Measurements from ENCODE around the gene RSRC2. TPM values are rescaled to one million over a fixed set of nuclear protein-coding genes. Genes with fewer than 3 reads are reported as not detected.

The RSRC2 gene
- total and polyA plus RNA-seq, 9 of the 15 experiments (the other 6 are each of a cell fraction or from before 2014, with no cell fraction given) = 52.6 to 123 (median 80.3) TPM

DNA sequence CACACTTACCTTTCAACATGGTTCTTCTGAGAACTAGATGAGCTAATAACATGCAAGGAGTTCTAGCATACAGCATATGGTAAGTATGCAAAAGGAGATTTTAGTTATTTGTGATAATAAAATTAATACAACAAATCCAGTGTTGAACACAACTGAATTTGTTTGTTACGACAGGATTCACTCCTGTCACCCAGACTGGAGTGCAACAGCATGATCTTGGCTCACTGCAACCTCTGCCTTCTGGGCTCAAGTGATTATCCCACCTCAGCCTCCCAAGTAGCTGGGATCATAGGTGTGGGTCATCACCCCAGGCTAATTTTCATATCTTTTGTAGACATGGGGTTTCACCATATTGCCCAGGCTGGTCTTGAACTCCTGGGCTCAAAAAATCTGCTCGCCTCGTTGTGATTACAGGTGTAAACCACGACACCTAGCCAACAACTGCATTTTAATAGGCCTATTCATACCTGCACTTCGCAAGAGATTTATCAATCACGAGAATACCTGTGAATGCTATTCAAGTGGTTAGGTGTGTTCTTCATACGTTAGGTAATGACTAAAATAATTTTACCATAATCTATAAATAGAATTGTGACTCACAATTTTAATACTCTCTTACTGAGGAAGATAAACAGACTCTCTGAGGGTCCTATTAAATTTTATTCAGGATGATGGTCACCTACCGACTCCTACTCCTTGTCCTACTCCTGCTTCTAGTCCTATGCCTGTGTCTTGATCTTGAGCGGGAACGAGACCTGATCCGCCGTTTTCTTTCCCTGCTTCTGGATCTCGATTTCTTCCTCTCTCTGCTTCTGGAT, 10.0 kb downstream of the RSRC2 start:
- ChIA-PET POLR2A (interaction anchor here (1.4 to 1.6 kb wide), 5 partner anchors 8 to 16 kb away, joined by 5 to 11 read pairs (median 7); partner anchors contain the start of genes KNTC1, RSRC2 and ZCCHC8), CTCF (ENCODE audit: low intra/inter-chr PET ratio) (no interaction called here)
- no TSS peak for BruUV-seq (replicated peaks)
- Histone ChIP-seq H3K27me3 (ENCODE audit: control insufficient read depth in 2 of 2, insufficient read depth in 2 of 2, low read length in 2 of 2) (no peaks in the 10 kb centered on the region), H3K4me2 (ENCODE audit: insufficient read depth, low read length) (no peak overlapping the region), H4K20me1 (replicated peaks; ENCODE audit: control insufficient read depth, insufficient read depth, low read length) (peaks cover 7% of the 10 kb centered on the region; the same call in 1 of the 2 replicates), H3K9me1 (ENCODE audit: control insufficient read depth, insufficient read depth, low read length) (no peaks in the 10 kb centered on the region), H3K27ac (ENCODE audit: extremely low read depth, low read depth, low read length) (no peak overlapping the region), H2AFZ (ENCODE audit: low read depth, low read length) (no peak overlapping the region), H3K9ac (ENCODE audit: insufficient read depth in 1 of 2, low read depth in 2 of 2, low read length in 2 of 2) (no peak overlapping the region), H3K4me1 (replicated peaks in 1 of 2; ENCODE audit: control insufficient read depth in 2 of 2, insufficient read depth in 2 of 2, low read length in 2 of 2) (no peaks in the 10 kb centered on the region; a peak in 1 of 5 replicates), H3K36me3 (ENCODE audit: control insufficient read depth, insufficient read depth, low read length) (peaks cover 96% of the 10 kb centered on the region), H3K79me2 (ENCODE audit: control insufficient read depth, insufficient read depth, low read length) (peaks cover 77% of the 10 kb centered on the region), H3K9me3 (replicated peaks; ENCODE audit: control insufficient read depth, insufficient read depth, low read depth, low read length) (no peaks in the 10 kb centered on the region), H3K4me3 (no peak overlapping the region)
- no peak for DNase-seq (ENCODE audit: extremely low read depth in 1 of 4, low spot score in 3 of 4)
- TF ChIP-seq RBFOX2 (IDR thresholded peaks at IDR 0.05; ENCODE audit: low read depth, low read length) (peak; percentile 36; the same call in 1 of the 2 replicates), MBD2 (IDR thresholded peaks at IDR 0.05; ENCODE audit: borderline replicate concordance, low read depth) (no peak), POLR2B (IDR thresholded peaks at IDR 0.05; ENCODE audit: low read depth, partially characterized antibody) (peak; percentile 15)
- 95% methylated on average over 13 of the region's 13 CpGs for WGBS (ENCODE audit: insufficient coverage, low coverage, missing lambda C conversion rate)
- FAIRE-seq = no peak
- in situ Hi-C loops (cut with MboI) (no loop called here), intact Hi-C loops (cut with micrococcal nuclease) (loop anchor here (1.0 kb wide), 1 partner anchor 9 kb away; no protein-coding TSS in a partner anchor)
- ATAC-seq = no peak

DNA sequence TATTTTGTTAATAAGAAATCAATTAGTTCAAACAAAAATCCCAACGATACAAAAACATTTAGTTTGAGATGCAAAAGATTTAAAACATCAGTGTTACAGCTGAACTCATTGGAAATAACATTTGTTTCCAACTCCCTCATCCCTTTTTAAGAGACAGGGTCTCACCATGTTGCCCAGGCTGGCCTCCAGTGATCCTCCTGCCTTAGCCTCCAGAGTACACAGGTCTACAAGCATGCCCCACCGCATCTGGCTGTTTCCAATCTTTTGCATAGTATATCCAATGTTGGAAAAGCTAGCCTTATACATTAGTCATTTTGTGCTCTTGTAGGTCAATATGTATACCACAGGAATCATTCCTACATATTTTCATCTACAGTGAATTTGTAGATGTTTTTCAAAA, 11.5 kb downstream of the RSRC2 start:
- Histone ChIP-seq H3K36me3 (ENCODE audit: control insufficient read depth, insufficient read depth, low read length) (peaks cover 96% of the 10 kb centered on the region), H3K27ac (ENCODE audit: extremely low read depth, low read depth, low read length) (no peak overlapping the region), H3K9me3 (replicated peaks; ENCODE audit: control insufficient read depth, insufficient read depth, low read depth, low read length) (no peaks in the 10 kb centered on the region), H3K9ac (ENCODE audit: insufficient read depth in 1 of 2, low read depth in 2 of 2, low read length in 2 of 2) (no peak overlapping the region), H3K4me1 (replicated peaks in 1 of 2; ENCODE audit: control insufficient read depth in 2 of 2, insufficient read depth in 2 of 2, low read length in 2 of 2) (no peaks in the 10 kb centered on the region; a peak in 1 of 5 replicates), H3K4me3 (no peak overlapping the region), H3K4me2 (ENCODE audit: insufficient read depth, low read length) (no peak overlapping the region), H4K20me1 (replicated peaks; ENCODE audit: control insufficient read depth, insufficient read depth, low read length) (no peaks in the 10 kb centered on the region; the same call in 1 of the 2 replicates), H3K9me1 (ENCODE audit: control insufficient read depth, insufficient read depth, low read length) (no peaks in the 10 kb centered on the region), H3K79me2 (ENCODE audit: control insufficient read depth, insufficient read depth, low read length) (peaks cover 71% of the 10 kb centered on the region), H2AFZ (ENCODE audit: low read depth, low read length) (no peak overlapping the region), H3K27me3 (ENCODE audit: control insufficient read depth in 2 of 2, insufficient read depth in 2 of 2, low read length in 2 of 2) (no peaks in the 10 kb centered on the region)
- in situ Hi-C loops (cut with MboI) (no loop called here), intact Hi-C loops (cut with micrococcal nuclease) (no loop called here)
- no peak for DNase-seq (ENCODE audit: extremely low read depth in 1 of 4, low spot score in 3 of 4)
- 96% methylated on average over 2 of the region's 2 CpGs for WGBS (ENCODE audit: insufficient coverage, low coverage, missing lambda C conversion rate)
- POLR2A ChIA-PET = interaction anchor here (0.6 to 8.3 kb wide), 6 partner anchors 7 to 14 kb away, joined by 3 to 73 read pairs (median 4); partner anchors contain the start of gene ZCCHC8
- CTCF ChIA-PET (ENCODE audit: low intra/inter-chr PET ratio) = no interaction called here
- no peak for ATAC-seq
- FAIRE-seq = peak; percentile 35
- BruUV-seq (replicated peaks) = no TSS peak
- TF ChIP-seq CBFA2T3 (IDR thresholded peaks at IDR 0.05) (no peak), ZNF184 (CRISPR knock-in tag; IDR thresholded peaks at IDR 0.05) (no peak), POLR3A (IDR thresholded peaks at IDR 0.05; ENCODE audit: borderline replicate concordance, extremely low read depth, insufficient read depth, insufficient read length) (no peak), RBM22 (IDR thresholded peaks at IDR 0.05; ENCODE audit: low read depth, low read length, poor library complexity, severe bottlenecking) (peak; percentile 37), MAZ (CRISPR knock-in tag; conservative IDR thresholded peaks at IDR 0.05 in 1 of 2, IDR thresholded peaks at IDR 0.05 in 1 of 2) (no peak)
- TF ChIP-seq, protein P1, sequence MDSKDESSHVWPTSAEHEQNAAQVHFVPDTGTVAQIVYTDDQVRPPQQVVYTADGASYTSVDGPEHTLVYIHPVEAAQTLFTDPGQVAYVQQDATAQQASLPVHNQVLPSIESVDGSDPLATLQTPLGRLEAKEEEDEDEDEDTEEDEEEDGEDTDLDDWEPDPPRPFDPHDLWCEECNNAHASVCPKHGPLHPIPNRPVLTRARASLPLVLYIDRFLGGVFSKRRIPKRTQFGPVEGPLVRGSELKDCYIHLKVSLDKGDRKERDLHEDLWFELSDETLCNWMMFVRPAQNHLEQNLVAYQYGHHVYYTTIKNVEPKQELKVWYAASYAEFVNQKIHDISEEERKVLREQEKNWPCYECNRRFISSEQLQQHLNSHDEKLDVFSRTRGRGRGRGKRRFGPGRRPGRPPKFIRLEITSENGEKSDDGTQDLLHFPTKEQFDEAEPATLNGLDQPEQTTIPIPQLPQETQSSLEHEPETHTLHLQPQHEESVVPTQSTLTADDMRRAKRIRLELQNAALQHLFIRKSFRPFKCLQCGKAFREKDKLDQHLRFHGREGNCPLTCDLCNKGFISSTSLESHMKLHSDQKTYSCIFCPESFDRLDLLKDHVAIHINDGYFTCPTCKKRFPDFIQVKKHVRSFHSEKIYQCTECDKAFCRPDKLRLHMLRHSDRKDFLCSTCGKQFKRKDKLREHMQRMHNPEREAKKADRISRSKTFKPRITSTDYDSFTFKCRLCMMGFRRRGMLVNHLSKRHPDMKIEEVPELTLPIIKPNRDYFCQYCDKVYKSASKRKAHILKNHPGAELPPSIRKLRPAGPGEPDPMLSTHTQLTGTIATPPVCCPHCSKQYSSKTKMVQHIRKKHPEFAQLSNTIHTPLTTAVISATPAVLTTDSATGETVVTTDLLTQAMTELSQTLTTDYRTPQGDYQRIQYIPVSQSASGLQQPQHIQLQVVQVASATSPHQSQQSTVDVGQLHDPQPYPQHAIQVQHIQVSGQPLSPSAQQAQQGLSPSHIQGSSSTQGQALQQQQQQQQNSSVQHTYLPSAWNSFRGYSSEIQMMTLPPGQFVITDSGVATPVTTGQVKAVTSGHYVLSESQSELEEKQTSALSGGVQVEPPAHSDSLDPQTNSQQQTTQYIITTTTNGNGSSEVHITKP (IDR thresholded peaks at IDR 0.05; ENCODE audit: partially characterized antibody) = no peak
- TF ChIP-seq, protein P2, sequence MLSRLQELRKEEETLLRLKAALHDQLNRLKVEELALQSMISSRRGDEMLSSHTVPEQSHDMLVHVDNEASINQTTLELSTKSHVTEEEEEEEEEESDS (CRISPR knock-in tag; IDR thresholded peaks at IDR 0.05) = no peak

Data from K562 (cell line).